B cell (primary cell): ENCODE data around the gene SFMBT1. TPM values are rescaled to one million over a fixed set of nuclear protein-coding genes. Genes with fewer than 3 reads are reported as not detected.

ENCODE experiments used
- ATAC-seq: fragments of 200-7000 bp; cut with Tn5 transposase; one replicate; pipeline ENCODE4 v1.10.0; 2021; ENCODE audit warnings: low read depth, mild to moderate bottlenecking, moderate number of reproducible peaks, moderate library complexity
- CTCF ChIA-PET: fragments of 350-600 bp; sonication (Branson Sonifier 250); formaldehyde crosslinking; loops from one replicate; lab custom pipeline; 2021; ENCODE audit warnings: antibody characterized with exemption, inconsistent platforms; lab: Charles Lee
- POLR2A ChIA-PET: fragments of 350-600 bp; sonication (Branson Sonifier 250); formaldehyde crosslinking; loops from one replicate; lab custom pipeline; 2021; ENCODE audit warnings: antibody characterized with exemption; lab: Charles Lee
- DNase-seq: peaks from one replicate; pipeline ENCODE4 v3.0.0; 2013
- H2AFZ ChIP-seq: 2 replicates; pipeline ENCODE4 v1.6.1; 2012; ENCODE audit warnings: mild to moderate bottlenecking, low read depth, low read length; ENCODE audit not compliant: insufficient read depth, poor library complexity, severe bottlenecking
- H3K27ac ChIP-seq, 2 donors: 1 replicate in 1 of 2; 2 replicates in 1 of 2; pipeline ENCODE4 v1.5.1; 2012 to 2013; ENCODE audit warnings: low read length in 2 of 2, mild to moderate bottlenecking in 2 of 2, moderate library complexity in 1 of 2
- H3K27me3 ChIP-seq, 4 experiments: fragments of 200-600 bp in 1 of 4; sonication (generic) in 1 of 4; replicated peaks in 1 of 4; 1 replicate in 2 of 4; 2 replicates in 2 of 4; pipeline versions ENCODE4 v1.6.1 to v1.7.0; 2013 to 2016; ENCODE audit warnings: low read length in 3 of 4, mild to moderate bottlenecking in 2 of 4, mixed read lengths in 1 of 4, moderate library complexity in 1 of 4; ENCODE audit not compliant: insufficient read depth in 4 of 4, control insufficient read depth in 3 of 4; ENCODE audit errors: control extremely low read depth in 1 of 4
- H3K36me3 ChIP-seq, 2 experiments: replicated peaks in 1 of 2; 1 replicate in 1 of 2; 2 replicates in 1 of 2; pipeline versions ENCODE4 v1.6.1 to v1.7.1; 2013; ENCODE audit warnings: low read length in 1 of 2; ENCODE audit not compliant: insufficient read depth in 2 of 2, control insufficient read depth in 1 of 2; ENCODE audit errors: control extremely low read depth in 1 of 2, extremely low read depth in 1 of 2
- H3K4me1 ChIP-seq, 2 donors: fragments of 200-600 bp in 1 of 2; sonication (generic) in 1 of 2; 1 replicate in 1 of 2; 2 replicates in 1 of 2; pipeline versions ENCODE4 v1.5.1 to v1.6.1; 2013 to 2017; ENCODE audit warnings: low read length in 2 of 2; ENCODE audit not compliant: control insufficient read depth in 2 of 2, insufficient read depth in 2 of 2
- H3K4me2 ChIP-seq: replicated peaks from 2 replicates; pipeline ENCODE3; 2012; ENCODE audit warnings: mild to moderate bottlenecking, low read depth, low read length; ENCODE audit not compliant: poor library complexity, severe bottlenecking
- H3K4me3 ChIP-seq, 5 experiments: fragments of 200-600 bp in 1 of 5; sonication (generic) in 1 of 5; 1 replicate in 3 of 5; 2 replicates in 2 of 5; pipeline versions ENCODE4 v1.5.1 to v1.7.0; 2011 to 2016; ENCODE audit warnings: low read length in 4 of 5, mild to moderate bottlenecking in 4 of 5, low read depth in 2 of 5, control low read depth in 1 of 5, moderate library complexity in 1 of 5; ENCODE audit not compliant: insufficient read depth in 1 of 5; ENCODE audit errors: control extremely low read depth in 1 of 5, extremely low read depth in 1 of 5
- H3K79me2 ChIP-seq: fragments of 200-600 bp; sonication (generic); one replicate; pipeline ENCODE4 v1.6.0; 2016; ENCODE audit warnings: low read length; ENCODE audit not compliant: control insufficient read depth, insufficient read depth
- H3K9ac ChIP-seq: fragments of 200-600 bp; sonication (generic); 2 replicates; pipeline ENCODE4 v1.6.1; 2017; ENCODE audit warnings: mild to moderate bottlenecking, low read length, moderate library complexity
- H3K9me3 ChIP-seq, 3 donors: one replicate each; pipeline versions ENCODE4 v1.6.1 to v1.7.1; 2013; ENCODE audit warnings: low read length in 2 of 3; ENCODE audit not compliant: control insufficient read depth in 2 of 3, insufficient read depth in 1 of 3; ENCODE audit errors: control extremely low read depth in 1 of 3
- H4K20me1 ChIP-seq: 2 replicates; pipeline ENCODE4 v1.6.0; 2012; ENCODE audit warnings: mild to moderate bottlenecking, low read length; ENCODE audit not compliant: insufficient read depth, control insufficient read depth, poor library complexity, severe bottlenecking
- H3K27ac Mint-ChIP-seq: one replicate; pipeline ENCODE4 v1.8.0; 2021; ENCODE audit warnings: mixed read lengths
- H3K27me3 Mint-ChIP-seq: one replicate; pipeline ENCODE4 v1.8.0; 2021; ENCODE audit warnings: mixed read lengths
- H3K4me1 Mint-ChIP-seq: one replicate; pipeline ENCODE4 v1.8.0; 2021; ENCODE audit warnings: mixed read lengths
- H3K4me3 Mint-ChIP-seq: one replicate; pipeline ENCODE4 v1.8.0; 2021; ENCODE audit warnings: mixed read lengths
- H3K9me3 Mint-ChIP-seq: one replicate; pipeline ENCODE4 v1.8.0; 2022; ENCODE audit warnings: mixed read lengths; ENCODE audit not compliant: insufficient read depth
- CTCF ChIP-seq: fragments of 200-600 bp; IDR thresholded peaks from one replicate; pipeline ENCODE4 v1.8.0; 2022; ENCODE audit warnings: antibody characterized with exemption, mild to moderate bottlenecking
- EZH2 ChIP-seq: IDR thresholded peaks from 2 replicates; pipeline ENCODE4 v1.6.1; 2012; ENCODE audit warnings: borderline replicate concordance, low read depth, mild to moderate bottlenecking, moderate library complexity, low read length; ENCODE audit not compliant: insufficient read depth, poor library complexity, severe bottlenecking
- WGBS: methylation state at CpG from one replicate; pipeline ENCODE4 v1.1.5; 2013; ENCODE audit warnings: missing lambda C conversion rate; ENCODE audit not compliant: insufficient coverage; 5-methylcytosine and 5-hydroxymethylcytosine counted together
- intact Hi-C: fragments of 100-400 bp; cut with micrococcal nuclease; formaldehyde crosslinking; loops from one replicate; pipeline ENCODE4 v1.10.0; 2022
- polyA plus RNA-seq: library from polyadenylated mRNA; depleted of rRNA; stranded (reverse); fragments of >200 nt; gene quantifications from 2 replicates; pipeline ENCODE4 v1.2.3, GENCODE V29; 2012
- total RNA-seq, 2 donors: library from RNA; stranded (reverse); fragments of 120-200 nt in 1 of 2; gene quantifications; 1 replicate in 1 of 2; 2 replicates in 1 of 2; pipeline versions ENCODE4 v1.2.3 to v1.2.4, GENCODE V29; 2013 to 2022

Gene SFMBT1
- total and polyA plus RNA-seq, 2 donors (not counting 1 experiment from before 2014, with no cell fraction given): 9.9 to 55.8 TPM

GRCh38 chr3:53005338-53005737 lies 40.5 kb downstream of the SFMBT1 start:
- POLR2A ChIA-PET: no interaction called here

GRCh38 chr3:53003320-53003719 lies 42.6 kb downstream of the SFMBT1 start:
- H3K4me3 ChIP-seq: no peak overlapping the region
- no peak overlapping the region for H3K9ac ChIP-seq
- TF ChIP-seq CTCF (no peak), EZH2 (no peak)
- no peak for ATAC-seq
- no peaks in the 10 kb centered on the region for H3K9me3 ChIP-seq
- no peaks in the 10 kb centered on the region for H3K36me3 ChIP-seq
- intact Hi-C loops: no loop called here
- H4K20me1 ChIP-seq: peaks cover 13% of the 10 kb centered on the region
- Mint-ChIP-seq H3K9me3 (no peaks in the 10 kb centered on the region), H3K27me3 (no peaks in the 10 kb centered on the region), H3K4me1 (peaks cover 17% of the 10 kb centered on the region), H3K4me3 (no peak overlapping the region), H3K27ac (no peak overlapping the region)
- peaks cover 71% of the 10 kb centered on the region for H3K79me2 ChIP-seq
- no peak overlapping the region for H3K27ac ChIP-seq
- no peak overlapping the region for H2AFZ ChIP-seq
- H3K4me2 ChIP-seq: no peak overlapping the region
- ChIA-PET POLR2A (interaction anchor here (0.7 kb wide), 1 partner anchor 19 kb away, joined by 3 read pairs; no protein-coding TSS in a partner anchor), CTCF (no interaction called here)
- no CpG with 5 or more reads among the region's 7 CpGs for WGBS
- no peak for DNase-seq
- no peaks in the 10 kb centered on the region for H3K4me1 ChIP-seq
- no peaks in the 10 kb centered on the region for H3K27me3 ChIP-seq

More at GRCh38 chr3:53005338-53005737, 40.5 kb downstream of the SFMBT1 start:
- H3K9me3 ChIP-seq: no peaks in the 10 kb centered on the region
- H3K9me3 Mint-ChIP-seq: no peaks in the 10 kb centered on the region
- H3K36me3 ChIP-seq: no peaks in the 10 kb centered on the region
- H3K9ac ChIP-seq: no peak overlapping the region
- H3K4me1 ChIP-seq: peaks cover 6 to 11% of the 10 kb centered on the region in 2 donors
- H3K27me3 ChIP-seq: no peaks in the 10 kb centered on the region
- no peak overlapping the region for H2AFZ ChIP-seq
- peaks cover 30% of the 10 kb centered on the region for H3K4me1 Mint-ChIP-seq
- H3K27me3 Mint-ChIP-seq: no peaks in the 10 kb centered on the region
- peaks cover 69% of the 10 kb centered on the region for H3K79me2 ChIP-seq
- WGBS: no CpG with 5 or more reads among the region's 3 CpGs
- no peak overlapping the region for H3K27ac Mint-ChIP-seq
- H3K4me3 Mint-ChIP-seq: no peak overlapping the region
- ATAC-seq: no peak
- intact Hi-C loops: loop anchor here (5.0 kb wide), 1 partner anchor 37 kb away; no protein-coding TSS in a partner anchor
- H3K27ac ChIP-seq: no peak overlapping the region
- TF ChIP-seq EZH2 (no peak), CTCF (no peak)
- no peak overlapping the region for H3K4me3 ChIP-seq
- H3K4me2 ChIP-seq: no peak overlapping the region
- H4K20me1 ChIP-seq: peaks cover 6% of the 10 kb centered on the region
- CTCF ChIA-PET: no interaction called here
- DNase-seq: no peak
